OCI-LY3 (cell line): Measurements from ENCODE around the gene PAM.

Experiments
- H2AFZ ChIP-seq: fragments of 200-600, 300-600 bp; shearing (Covaris generic); 2 replicates; pipeline ENCODE4 v1.6.0; 2014; ENCODE audit warnings: antibody characterized with exemption, low read depth, low read length
- H3K27ac ChIP-seq: fragments of 200-600, 300-600 bp; sonication (generic); 2 replicates; pipeline ENCODE4 v1.5.1; 2014; ENCODE audit warnings: mild to moderate bottlenecking, low read length, moderate library complexity, mixed read lengths
- H3K27me3 ChIP-seq: fragments of 200-600, 300-600 bp; sonication (generic); 2 replicates; pipeline ENCODE4 v1.6.1; 2014; ENCODE audit warnings: low read depth, low read length, mixed read lengths
- H3K36me3 ChIP-seq: fragments of 200-600, 300-600 bp; sonication (generic); replicated peaks from 2 replicates; pipeline ENCODE3; 2014; ENCODE audit warnings: low read depth, low read length, mixed read lengths
- H3K4me1 ChIP-seq: fragments of 300-600, 200-600 bp; sonication (generic); 2 replicates; pipeline ENCODE4 v1.6.1; 2014; ENCODE audit warnings: low read length, mixed read lengths
- H3K4me2 ChIP-seq: fragments of 200-600, 300-600 bp; sonication (generic); 2 replicates; pipeline ENCODE4 v1.6.1; 2014; ENCODE audit warnings: low read length, mixed read lengths
- H3K4me3 ChIP-seq: fragments of 300-600, 200-600 bp; sonication (generic); 2 replicates; pipeline ENCODE4 v1.5.1; 2014; ENCODE audit warnings: antibody characterized with exemption, mild to moderate bottlenecking, low read length, moderate library complexity
- H3K79me2 ChIP-seq: fragments of 300-600, 200-600 bp; shearing (Covaris generic); 2 replicates; pipeline ENCODE4 v1.6.1; 2014; ENCODE audit warnings: mild to moderate bottlenecking, low read length, mixed read lengths
- H3K9ac ChIP-seq: fragments of 300-600, 200-600 bp; shearing (Covaris generic); 2 replicates; pipeline ENCODE4 v1.6.0; 2014; ENCODE audit warnings: mild to moderate bottlenecking, low read length, moderate library complexity
- H3K9me3 ChIP-seq: fragments of 200-600, 300-600 bp; shearing (Covaris generic); 2 replicates; pipeline ENCODE4 v1.6.1; 2014; ENCODE audit warnings: low read length, mixed read lengths; ENCODE audit not compliant: insufficient read depth
- H4K20me1 ChIP-seq: fragments of 200-600, 300-600 bp; sonication (generic); 2 replicates; pipeline ENCODE4 v1.6.1; 2016; ENCODE audit warnings: low read length, mixed read lengths; ENCODE audit not compliant: insufficient read depth
- CTCF ChIP-seq: fragments of 200-600, 300-600 bp; sonication (generic); IDR thresholded peaks from 2 replicates; pipeline ENCODE4 v1.5.1; 2014; ENCODE audit warnings: antibody characterized with exemption, low read length, low read depth
- EZH2phosphoT487 ChIP-seq: fragments of 200-600 bp; shearing (Covaris generic); IDR thresholded peaks from 2 replicates; pipeline ENCODE4 v1.6.1; 2018; ENCODE audit warnings: antibody characterized with exemption, mixed run types, low read depth

Gene PAM

GRCh38 chr5:102801371-102801770 is 46.3 kb downstream of the PAM start:
- Histone ChIP-seq H3K4me2 (no peak overlapping the region), H3K79me2 (no peaks in the 10 kb centered on the region), H2AFZ (no peak overlapping the region), H3K27me3 (no peaks in the 10 kb centered on the region), H3K27ac (no peak overlapping the region), H3K9me3 (no peaks in the 10 kb centered on the region), H3K4me1 (no peaks in the 10 kb centered on the region), H3K4me3 (no peak overlapping the region), H4K20me1 (peaks cover 3% of the 10 kb centered on the region; the same call in 1 of the 2 replicates), H3K36me3 (no peaks in the 10 kb centered on the region), H3K9ac (no peak overlapping the region)
- TF ChIP-seq CTCF (no peak), EZH2phosphoT487 (no peak)

- H3K36me3 ChIP-seq, result no peaks in the 10 kb centered on the region
- no peak overlapping the region for H3K27ac ChIP-seq
- H2AFZ ChIP-seq, result no peak overlapping the region
- no peaks in the 10 kb centered on the region for H3K9me3 ChIP-seq
- H3K4me1 ChIP-seq, result no peaks in the 10 kb centered on the region
- TF ChIP-seq EZH2phosphoT487 (no peak), CTCF (no peak)
- no peak overlapping the region for H3K4me3 ChIP-seq
- H3K79me2 ChIP-seq, result no peaks in the 10 kb centered on the region
- peaks cover 3% of the 10 kb centered on the region; the same call in 1 of the 2 replicates for H4K20me1 ChIP-seq
- no peak overlapping the region for H3K9ac ChIP-seq
- no peak overlapping the region for H3K4me2 ChIP-seq
- no peaks in the 10 kb centered on the region for H3K27me3 ChIP-seq
Observed at GRCh38 chr5:102802708-102803458, 47.8 kb downstream of the PAM start.

GRCh38 chr5:102807878-102808502 is 52.9 kb downstream of the PAM start:
- no peak overlapping the region for H3K4me3 ChIP-seq
- H3K9me3 ChIP-seq, result no peaks in the 10 kb centered on the region
- 0 out of 2 replicates have a peak, but pooled peaks cover 3% of the 10 kb centered on the region for H4K20me1 ChIP-seq
- no peak overlapping the region for H3K4me2 ChIP-seq
- no peak overlapping the region for H3K27ac ChIP-seq
- no peaks in the 10 kb centered on the region for H3K27me3 ChIP-seq
- H3K4me1 ChIP-seq, result no peaks in the 10 kb centered on the region
- no peak for TF ChIP-seq EZH2phosphoT487
- TF ChIP-seq CTCF, result no peak
- no peaks in the 10 kb centered on the region for H3K79me2 ChIP-seq
- H3K36me3 ChIP-seq, result no peaks in the 10 kb centered on the region
- H3K9ac ChIP-seq, result no peak overlapping the region
- H2AFZ ChIP-seq, result no peak overlapping the region

GRCh38 chr5:102809033-102809432 is 53.9 kb downstream of the PAM start:
- H3K36me3 ChIP-seq, result no peaks in the 10 kb centered on the region
- H4K20me1 ChIP-seq, result peaks cover 9% of the 10 kb centered on the region; the same call in 1 of the 2 replicates
- no peaks in the 10 kb centered on the region for H3K4me1 ChIP-seq
- H3K79me2 ChIP-seq, result no peaks in the 10 kb centered on the region
- no peak overlapping the region for H3K9ac ChIP-seq
- TF ChIP-seq CTCF, result no peak
- TF ChIP-seq EZH2phosphoT487, result no peak
- H3K9me3 ChIP-seq, result no peaks in the 10 kb centered on the region
- H2AFZ ChIP-seq, result no peak overlapping the region
- no peak overlapping the region for H3K4me2 ChIP-seq
- no peaks in the 10 kb centered on the region for H3K27me3 ChIP-seq
- H3K4me3 ChIP-seq, result no peak overlapping the region
- no peak overlapping the region for H3K27ac ChIP-seq
